OCI-LY1 (cell line): Measurements from ENCODE around the gene LMTK3.

ENCODE experiments used
- H2AFZ ChIP-seq: fragments of 200-600 bp; sonication (generic), shearing (Covaris generic); 2 replicates; pipeline ENCODE4 v1.6.0; 2014; ENCODE audit warnings: antibody characterized with exemption, mild to moderate bottlenecking, low read length
- H3F3A ChIP-seq: fragments of 200-600 bp; sonication (generic), shearing (Covaris generic); 2 replicates; pipeline ENCODE4 v1.6.0; 2014; ENCODE audit warnings: mild to moderate bottlenecking, antibody characterized with exemption, low read length, moderate library complexity; ENCODE audit not compliant: insufficient read depth
- H3K27ac ChIP-seq: fragments of 200-600 bp; sonication (generic); 2 replicates; pipeline ENCODE4 v1.5.1; 2014; ENCODE audit warnings: low read length, mixed run types, mild to moderate bottlenecking, low read depth; ENCODE audit not compliant: poor library complexity, severe bottlenecking
- H3K27me3 ChIP-seq: fragments of 200-600 bp; sonication (generic); 2 replicates; pipeline ENCODE4 v1.6.0; 2014; ENCODE audit warnings: antibody characterized with exemption, mild to moderate bottlenecking, low read length, moderate library complexity; ENCODE audit not compliant: insufficient read depth
- H3K36me3 ChIP-seq: fragments of 200-600 bp; sonication (generic); 2 replicates; pipeline ENCODE4 v1.6.1; 2014; ENCODE audit warnings: mild to moderate bottlenecking, antibody characterized with exemption, low read length, moderate library complexity, mixed read lengths; ENCODE audit not compliant: insufficient read depth
- H3K4me1 ChIP-seq: fragments of 200-600 bp; sonication (generic); 2 replicates; pipeline ENCODE4 v1.5.1; 2014; ENCODE audit warnings: mild to moderate bottlenecking, low read length, moderate library complexity; ENCODE audit not compliant: insufficient read depth, severe bottlenecking
- H3K4me2 ChIP-seq: fragments of 200-600 bp; sonication (generic), shearing (Covaris generic); 2 replicates; pipeline ENCODE4 v1.6.1; 2014; ENCODE audit warnings: low read length
- H3K4me3 ChIP-seq: fragments of 200-600 bp; sonication (generic); 2 replicates; pipeline ENCODE4 v1.5.1; 2014; ENCODE audit warnings: low read length, low read depth, mild to moderate bottlenecking, mixed read lengths; ENCODE audit not compliant: poor library complexity, severe bottlenecking
- H3K79me2 ChIP-seq: fragments of 200-600 bp; shearing (Covaris generic); 2 replicates; pipeline ENCODE4 v1.6.1; 2016; ENCODE audit warnings: mixed run types, low read length, mixed read lengths; ENCODE audit not compliant: insufficient read depth
- H3K9ac ChIP-seq: fragments of 200-600 bp; sonication (generic), shearing (Covaris generic); 2 replicates; pipeline ENCODE4 v1.6.1; 2014; ENCODE audit warnings: mild to moderate bottlenecking, low read length, mixed read lengths
- H3K9me2 ChIP-seq: fragments of 200-600 bp; sonication (generic), shearing (Covaris generic); 2 replicates; pipeline ENCODE4 v1.6.1; 2014; ENCODE audit warnings: low read depth, mild to moderate bottlenecking, low read length, mixed read lengths
- H3K9me3 ChIP-seq: fragments of 200-600 bp; shearing (Covaris generic); 2 replicates; pipeline ENCODE4 v1.6.1; 2014; ENCODE audit warnings: low read length, mixed read lengths
- H4K20me1 ChIP-seq: fragments of 200-600 bp; sonication (generic), shearing (Covaris generic); 2 replicates; pipeline ENCODE4 v1.6.0; 2016; ENCODE audit warnings: mild to moderate bottlenecking, low read length; ENCODE audit not compliant: insufficient read depth
- CTCF ChIP-seq: fragments of 200-600 bp; sonication (generic), shearing (Covaris generic); IDR thresholded peaks from 2 replicates; pipeline ENCODE4 v1.5.1; 2017; ENCODE audit warnings: mild to moderate bottlenecking, antibody characterized with exemption, low read length, moderate library complexity, mixed read lengths
- EZH2 ChIP-seq: fragments of 200-600 bp; sonication (generic), shearing (Covaris generic); IDR thresholded peaks from 2 replicates; pipeline ENCODE4 v1.8.0; 2017; ENCODE audit warnings: borderline replicate concordance, mixed run types, mild to moderate bottlenecking, antibody characterized with exemption, low read length, moderate library complexity, mixed read lengths

Gene LMTK3

GRCh38 chr19:48484247-48484893 lies 27.3 kb downstream of the LMTK3 start:
- Histone ChIP-seq H2AFZ (no peak overlapping the region), H3K4me3 (no peak overlapping the region), H3K9ac (no peak overlapping the region), H3K27ac (no peak overlapping the region), H3K4me2 (no peak overlapping the region), H3K27me3 (no peaks in the 10 kb centered on the region), H3K9me3 (no peaks in the 10 kb centered on the region), H3K36me3 (peaks cover under 1% of the 10 kb centered on the region; the same call in 1 of the 2 replicates), H3K9me2 (no peaks in the 10 kb centered on the region), H4K20me1 (no peaks in the 10 kb centered on the region), H3K79me2 (no peaks in the 10 kb centered on the region), H3K4me1 (no peaks in the 10 kb centered on the region), H3F3A (no peaks in the 10 kb centered on the region)
- TF ChIP-seq CTCF (no peak), EZH2 (no peak)

GRCh38 chr19:48483301-48483700 lies 28.3 kb downstream of the LMTK3 start:
- H3K4me2 ChIP-seq, result no peak overlapping the region
- H3K4me3 ChIP-seq, result no peak overlapping the region
- no peak overlapping the region for H2AFZ ChIP-seq
- H3K9ac ChIP-seq, result no peak overlapping the region
- peaks cover 9% of the 10 kb centered on the region; the same call in 1 of the 2 replicates for H3K36me3 ChIP-seq
- no peaks in the 10 kb centered on the region for H3K4me1 ChIP-seq
- no peaks in the 10 kb centered on the region for H3K27me3 ChIP-seq
- H3K9me3 ChIP-seq, result no peaks in the 10 kb centered on the region
- H3K79me2 ChIP-seq, result no peaks in the 10 kb centered on the region
- H4K20me1 ChIP-seq, result no peaks in the 10 kb centered on the region
- H3K9me2 ChIP-seq, result no peaks in the 10 kb centered on the region
- TF ChIP-seq EZH2 (no peak), CTCF (no peak)
- no peaks in the 10 kb centered on the region for H3F3A ChIP-seq
- H3K27ac ChIP-seq, result no peak overlapping the region

GRCh38 chr19:48481846-48482639 lies 29.6 kb downstream of the LMTK3 start:
- no peaks in the 10 kb centered on the region for H3K79me2 ChIP-seq
- H3K9ac ChIP-seq, result no peak overlapping the region
- H3K36me3 ChIP-seq, result peaks cover 14% of the 10 kb centered on the region; the same call in 1 of the 2 replicates
- no peaks in the 10 kb centered on the region for H4K20me1 ChIP-seq
- no peaks in the 10 kb centered on the region for H3K9me3 ChIP-seq
- no peaks in the 10 kb centered on the region for H3K9me2 ChIP-seq
- no peaks in the 10 kb centered on the region for H3K4me1 ChIP-seq
- no peak overlapping the region for H3K27ac ChIP-seq
- no peak overlapping the region for H3K4me2 ChIP-seq
- TF ChIP-seq CTCF, result no peak
- TF ChIP-seq EZH2, result no peak
- H2AFZ ChIP-seq, result no peak overlapping the region
- H3F3A ChIP-seq, result no peaks in the 10 kb centered on the region
- H3K27me3 ChIP-seq, result no peaks in the 10 kb centered on the region
- H3K4me3 ChIP-seq, result no peak overlapping the region
